ENCODE measurements around the gene EFNA2. TPM values are rescaled to one million over a fixed set of nuclear protein-coding genes. Genes with fewer than 3 reads are reported as not detected.

EFNA2 gene
- total and polyA plus RNA-seq, 5 donors from 2014 or later: not detected

DNA sequence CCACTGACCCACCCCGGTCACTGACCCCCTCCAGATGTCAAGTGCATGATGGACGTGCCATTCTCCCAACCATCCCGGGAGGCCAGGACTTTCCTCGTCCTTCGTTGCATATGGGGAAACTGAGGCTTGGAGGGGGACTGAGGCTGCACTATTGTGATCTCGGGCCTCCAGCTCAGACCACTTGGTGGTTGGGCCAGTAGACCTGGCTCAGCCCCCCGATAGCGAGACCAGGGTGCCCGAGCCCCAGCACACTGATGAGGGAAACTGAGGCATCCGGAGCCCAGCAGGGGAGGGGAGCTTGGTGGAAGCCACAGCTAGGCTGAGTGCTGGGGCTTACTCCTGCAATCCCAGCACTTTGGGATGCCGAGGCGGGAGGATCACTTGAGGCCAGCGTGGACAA is 10.4 kb downstream of the EFNA2 start:
- Mint-ChIP-seq H3K27me3 (peaks cover 10% of the 10 kb centered on the region), H3K4me1 (peaks cover 0 to 6% (median 0%) of the 10 kb centered on the region in 4 donors), H3K4me3 (no peak overlapping the region), H3K27ac (no peak overlapping the region), H3K9me3 (peaks cover 0 to 2% (median 0%) of the 10 kb centered on the region in 7 donors), H3K36me3 (no peaks in the 10 kb centered on the region)
- H3K27ac ChIP-seq (ENCODE audit: insufficient read depth, low read length, poor library complexity, severe bottlenecking): no peak overlapping the region
- no peaks in the 10 kb centered on the region for H3K9me3 ChIP-seq (ENCODE audit: control insufficient read depth in 2 of 2, low read length in 2 of 2)
- DNase-seq (no peak), ATAC-seq (ENCODE audit: low read depth in 2 of 2) (no peak)
- peaks cover 11% of the 10 kb centered on the region for H3K4me1 ChIP-seq (ENCODE audit: control insufficient read depth, insufficient read depth, low read length, poor library complexity, severe bottlenecking)
- H3K27me3 ChIP-seq (ENCODE audit: control insufficient read depth, insufficient read depth, low read length): no peaks in the 10 kb centered on the region
- H3K4me3 ChIP-seq (ENCODE audit: low read depth, low read length): no peak overlapping the region
- H3K36me3 ChIP-seq (ENCODE audit: control insufficient read depth, insufficient read depth, low read length): no peaks in the 10 kb centered on the region

DNA sequence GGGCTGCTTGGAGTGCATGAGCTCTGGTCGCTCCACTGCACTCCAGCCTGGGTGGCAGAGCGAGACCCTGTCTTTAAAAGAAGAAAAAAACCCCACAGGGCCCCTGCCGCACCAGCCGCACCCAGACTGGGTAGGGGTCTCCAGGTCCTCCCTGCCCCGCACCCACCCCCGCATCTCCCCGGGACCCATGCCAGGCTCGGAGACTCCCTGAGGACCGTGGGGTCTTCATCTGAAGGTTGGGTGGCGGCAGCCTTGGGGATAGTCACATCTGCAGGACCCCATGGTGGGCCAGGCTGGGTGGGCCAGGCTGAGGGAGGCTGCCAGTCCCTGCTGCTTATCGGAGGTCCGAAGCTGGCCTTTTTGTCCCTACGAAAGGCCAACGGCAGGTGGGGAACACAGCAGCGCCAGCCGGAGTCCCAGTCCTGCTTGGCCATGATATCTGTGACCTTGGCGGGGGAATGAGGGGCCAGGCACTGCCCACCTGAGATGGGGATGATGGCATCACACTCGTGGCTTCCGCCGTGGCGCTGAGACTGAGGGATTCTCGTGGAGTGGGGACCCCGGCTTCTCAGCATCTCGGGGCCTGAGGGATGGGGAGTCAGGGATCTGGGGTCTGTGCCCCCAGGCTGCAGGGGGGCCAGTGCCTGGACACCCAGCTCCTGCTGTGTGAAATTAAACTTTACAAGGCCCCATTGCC is 11.1 kb downstream of the EFNA2 start:
- H3K36me3 ChIP-seq (ENCODE audit: control insufficient read depth, insufficient read depth, low read length): no peaks in the 10 kb centered on the region
- Mint-ChIP-seq H3K4me3 (no peak overlapping the region), H3K27ac (peak overlapping the region in 1 of 3 donors; percentile 63), H3K4me1 (peaks cover 0 to 6% (median 0%) of the 10 kb centered on the region in 4 donors), H3K9me3 (peaks cover 0 to 2% (median 0%) of the 10 kb centered on the region in 7 donors), H3K27me3 (peaks cover 10% of the 10 kb centered on the region), H3K36me3 (no peaks in the 10 kb centered on the region)
- no peak overlapping the region for H3K27ac ChIP-seq (ENCODE audit: insufficient read depth, low read length, poor library complexity, severe bottlenecking)
- H3K4me3 ChIP-seq (ENCODE audit: low read depth, low read length): no peak overlapping the region
- peaks cover 11% of the 10 kb centered on the region for H3K4me1 ChIP-seq (ENCODE audit: control insufficient read depth, insufficient read depth, low read length, poor library complexity, severe bottlenecking)
- ATAC-seq (ENCODE audit: low read depth in 2 of 2) (no peak), DNase-seq (no peak)
- H3K27me3 ChIP-seq (ENCODE audit: control insufficient read depth, insufficient read depth, low read length): no peaks in the 10 kb centered on the region
- no peaks in the 10 kb centered on the region for H3K9me3 ChIP-seq (ENCODE audit: control insufficient read depth in 2 of 2, low read length in 2 of 2)

DNA sequence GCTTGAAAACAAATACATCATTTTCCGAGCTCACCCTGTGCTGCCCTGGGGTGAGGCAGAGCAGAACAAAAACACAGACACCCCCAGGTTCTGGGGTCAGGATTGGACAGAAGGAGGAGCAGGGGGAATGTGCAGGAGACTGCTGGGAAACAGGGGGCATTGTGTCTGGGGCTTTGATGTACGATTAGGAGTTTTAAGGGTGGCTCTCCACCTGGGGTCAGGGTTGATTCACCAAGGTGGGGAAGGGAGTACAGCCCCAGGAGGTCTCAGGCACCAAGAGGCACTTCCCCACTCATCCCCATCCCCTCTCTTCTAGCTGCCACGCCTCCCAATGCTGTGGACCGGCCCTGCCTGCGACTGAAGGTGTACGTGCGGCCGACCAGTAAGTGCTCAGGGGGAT is 12.6 kb downstream of the EFNA2 start:
- DNase-seq (no peak), ATAC-seq (ENCODE audit: low read depth in 2 of 2) (no peak)
- no peak overlapping the region for H3K4me3 ChIP-seq (ENCODE audit: low read depth, low read length)
- H3K27me3 ChIP-seq (ENCODE audit: control insufficient read depth, insufficient read depth, low read length): no peaks in the 10 kb centered on the region
- no peak overlapping the region for H3K27ac Mint-ChIP-seq
- no peak overlapping the region for H3K27ac ChIP-seq (ENCODE audit: insufficient read depth, low read length, poor library complexity, severe bottlenecking)
- H3K27me3 Mint-ChIP-seq: no peaks in the 10 kb centered on the region
- H3K4me1 ChIP-seq (ENCODE audit: control insufficient read depth, insufficient read depth, low read length, poor library complexity, severe bottlenecking): peaks cover 11% of the 10 kb centered on the region
- H3K9me3 Mint-ChIP-seq: peaks cover 0 to 2% (median 0%) of the 10 kb centered on the region in 7 donors
- no peak overlapping the region for H3K4me3 Mint-ChIP-seq
- no peaks in the 10 kb centered on the region for H3K9me3 ChIP-seq (ENCODE audit: control insufficient read depth in 2 of 2, low read length in 2 of 2)
- no peaks in the 10 kb centered on the region for H3K36me3 Mint-ChIP-seq
- H3K4me1 Mint-ChIP-seq: peaks cover 0 to 6% (median 0%) of the 10 kb centered on the region in 4 donors
- no peaks in the 10 kb centered on the region for H3K36me3 ChIP-seq (ENCODE audit: control insufficient read depth, insufficient read depth, low read length)

DNA sequence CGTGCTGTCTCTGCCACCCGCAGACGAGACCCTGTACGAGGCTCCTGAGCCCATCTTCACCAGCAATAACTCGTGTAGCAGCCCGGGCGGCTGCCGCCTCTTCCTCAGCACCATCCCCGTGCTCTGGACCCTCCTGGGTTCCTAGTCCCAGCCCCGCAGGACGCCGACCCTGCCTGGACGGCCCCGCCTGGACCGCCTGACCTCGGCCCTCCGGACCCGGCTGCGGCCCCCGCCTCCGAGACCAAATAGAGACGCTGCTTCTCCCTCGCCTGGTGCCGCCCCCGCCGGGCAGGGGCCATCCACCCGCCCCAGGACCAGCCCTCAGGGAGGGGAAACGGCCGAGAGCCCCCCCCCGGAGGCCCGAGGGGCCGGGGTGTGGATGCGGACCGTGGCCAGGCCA is 14.1 kb downstream of the EFNA2 start:
- Mint-ChIP-seq H3K9me3 (peaks cover 0 to 2% (median 0%) of the 10 kb centered on the region in 7 donors), H3K4me3 (no peak overlapping the region), H3K27me3 (no peaks in the 10 kb centered on the region), H3K27ac (no peak overlapping the region), H3K36me3 (no peaks in the 10 kb centered on the region), H3K4me1 (peaks cover 0 to 3% (median 0%) of the 10 kb centered on the region in 4 donors)
- no peak for ATAC-seq (ENCODE audit: low read depth in 2 of 2)
- H3K27ac ChIP-seq (ENCODE audit: insufficient read depth, low read length, poor library complexity, severe bottlenecking): no peak overlapping the region
- peaks cover 10% of the 10 kb centered on the region for H3K4me1 ChIP-seq (ENCODE audit: control insufficient read depth, insufficient read depth, low read length, poor library complexity, severe bottlenecking)
- no peak for DNase-seq
- H3K27me3 ChIP-seq (ENCODE audit: control insufficient read depth, insufficient read depth, low read length): no peaks in the 10 kb centered on the region
- no peak overlapping the region for H3K4me3 ChIP-seq (ENCODE audit: low read depth, low read length)
- no peaks in the 10 kb centered on the region for H3K9me3 ChIP-seq (ENCODE audit: control insufficient read depth in 2 of 2, low read length in 2 of 2)
- no peaks in the 10 kb centered on the region for H3K36me3 ChIP-seq (ENCODE audit: control insufficient read depth, insufficient read depth, low read length)

DNA sequence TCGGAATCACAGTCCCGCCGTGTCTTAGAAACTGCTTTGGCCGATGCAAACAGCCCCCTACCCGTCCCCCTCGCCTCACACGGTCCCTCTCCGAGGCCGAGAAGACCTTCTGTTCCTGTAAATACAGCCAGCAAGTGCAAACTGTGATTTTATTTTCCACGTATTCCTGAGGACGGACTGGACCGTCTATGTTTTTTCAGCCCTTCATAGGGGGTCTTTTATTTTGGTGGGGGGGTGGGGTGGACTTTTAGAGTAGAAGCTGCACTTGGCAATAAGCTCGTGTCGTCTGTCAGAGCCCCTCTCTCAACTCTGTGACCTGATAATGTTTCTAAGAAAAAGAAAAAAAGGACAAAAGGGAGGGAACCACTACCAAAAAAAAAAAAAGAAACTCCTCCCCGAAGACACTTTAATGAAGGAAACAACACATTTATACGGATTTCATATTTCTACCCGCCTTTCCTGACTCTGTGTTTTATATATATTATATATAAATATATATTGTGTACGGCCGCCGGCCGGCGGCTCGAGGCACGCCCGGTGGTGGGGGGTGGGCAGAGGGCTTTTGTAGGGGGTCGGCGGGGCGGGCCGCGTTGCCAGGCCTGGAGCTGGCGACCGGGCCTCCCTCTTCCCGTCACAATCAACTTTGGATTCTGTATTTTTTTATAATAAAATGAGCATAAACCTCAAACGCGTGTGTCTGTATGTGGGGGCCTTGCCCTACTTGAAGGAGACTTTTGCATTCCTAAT is 15.2 kb downstream of the EFNA2 start:
- no peak overlapping the region for H3K27ac Mint-ChIP-seq
- Histone ChIP-seq H3K9me3 (ENCODE audit: control insufficient read depth in 2 of 2, low read length in 2 of 2) (no peaks in the 10 kb centered on the region), H3K27ac (ENCODE audit: insufficient read depth, low read length, poor library complexity, severe bottlenecking) (no peak overlapping the region), H3K4me1 (ENCODE audit: control insufficient read depth, insufficient read depth, low read length, poor library complexity, severe bottlenecking) (no peaks in the 10 kb centered on the region), H3K27me3 (ENCODE audit: control insufficient read depth, insufficient read depth, low read length) (no peaks in the 10 kb centered on the region), H3K4me3 (ENCODE audit: low read depth, low read length) (no peak overlapping the region), H3K36me3 (ENCODE audit: control insufficient read depth, insufficient read depth, low read length) (no peaks in the 10 kb centered on the region)
- ATAC-seq (ENCODE audit: low read depth in 2 of 2) (no peak), DNase-seq (no peak)
- no peaks in the 10 kb centered on the region for H3K27me3 Mint-ChIP-seq
- no peak overlapping the region for H3K4me3 Mint-ChIP-seq
- H3K9me3 Mint-ChIP-seq: peaks cover 0 to 2% (median 0%) of the 10 kb centered on the region in 7 donors
- H3K4me1 Mint-ChIP-seq: no peaks in the 10 kb centered on the region
- H3K36me3 Mint-ChIP-seq: no peaks in the 10 kb centered on the region

DNA sequence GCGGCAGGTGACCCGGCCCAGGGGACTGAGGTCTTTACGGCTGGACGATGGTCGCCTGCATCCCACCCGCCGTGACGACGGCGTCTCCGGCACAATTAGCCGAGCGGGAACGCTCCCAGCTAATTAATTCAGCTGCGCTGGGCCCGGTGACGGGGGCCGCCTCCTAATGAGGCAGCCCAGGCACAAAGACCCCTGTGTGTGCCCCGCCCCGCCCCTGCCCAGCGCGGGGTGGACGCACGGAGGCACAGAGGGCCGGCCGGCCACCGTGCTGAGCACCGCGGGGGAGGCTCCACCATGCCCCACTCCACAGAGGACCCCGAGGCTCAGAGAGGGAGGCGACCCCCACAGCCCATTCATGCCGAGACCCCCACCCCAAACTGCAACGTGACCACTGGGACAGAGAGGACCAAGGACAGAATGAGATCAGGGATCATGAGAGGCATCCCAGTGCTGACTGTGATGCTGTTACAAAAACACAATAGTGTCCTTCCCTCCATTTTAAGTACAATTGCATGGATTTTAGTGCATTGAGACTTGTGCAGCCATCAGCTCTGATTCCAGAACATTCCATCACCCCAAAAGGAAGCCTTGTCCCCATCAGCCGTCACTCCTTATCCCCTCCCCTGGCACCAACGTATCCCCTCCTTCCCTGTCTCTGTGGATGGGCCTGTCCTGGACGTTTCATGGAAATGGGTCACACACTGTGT is 17.0 kb downstream of the EFNA2 start:
- Mint-ChIP-seq H3K36me3 (no peaks in the 10 kb centered on the region), H3K4me3 (no peak overlapping the region), H3K4me1 (no peaks in the 10 kb centered on the region), H3K27me3 (no peaks in the 10 kb centered on the region), H3K9me3 (no peaks in the 10 kb centered on the region), H3K27ac (no peak overlapping the region)
- Histone ChIP-seq H3K4me1 (ENCODE audit: control insufficient read depth, insufficient read depth, low read length, poor library complexity, severe bottlenecking) (no peaks in the 10 kb centered on the region), H3K9me3 (ENCODE audit: control insufficient read depth in 2 of 2, low read length in 2 of 2) (no peaks in the 10 kb centered on the region), H3K4me3 (ENCODE audit: low read depth, low read length) (no peak overlapping the region), H3K27me3 (ENCODE audit: control insufficient read depth, insufficient read depth, low read length) (no peaks in the 10 kb centered on the region), H3K36me3 (ENCODE audit: control insufficient read depth, insufficient read depth, low read length) (no peaks in the 10 kb centered on the region), H3K27ac (ENCODE audit: insufficient read depth, low read length, poor library complexity, severe bottlenecking) (no peak overlapping the region)
- ATAC-seq (ENCODE audit: low read depth in 2 of 2) (no peak), DNase-seq (no peak)

DNA sequence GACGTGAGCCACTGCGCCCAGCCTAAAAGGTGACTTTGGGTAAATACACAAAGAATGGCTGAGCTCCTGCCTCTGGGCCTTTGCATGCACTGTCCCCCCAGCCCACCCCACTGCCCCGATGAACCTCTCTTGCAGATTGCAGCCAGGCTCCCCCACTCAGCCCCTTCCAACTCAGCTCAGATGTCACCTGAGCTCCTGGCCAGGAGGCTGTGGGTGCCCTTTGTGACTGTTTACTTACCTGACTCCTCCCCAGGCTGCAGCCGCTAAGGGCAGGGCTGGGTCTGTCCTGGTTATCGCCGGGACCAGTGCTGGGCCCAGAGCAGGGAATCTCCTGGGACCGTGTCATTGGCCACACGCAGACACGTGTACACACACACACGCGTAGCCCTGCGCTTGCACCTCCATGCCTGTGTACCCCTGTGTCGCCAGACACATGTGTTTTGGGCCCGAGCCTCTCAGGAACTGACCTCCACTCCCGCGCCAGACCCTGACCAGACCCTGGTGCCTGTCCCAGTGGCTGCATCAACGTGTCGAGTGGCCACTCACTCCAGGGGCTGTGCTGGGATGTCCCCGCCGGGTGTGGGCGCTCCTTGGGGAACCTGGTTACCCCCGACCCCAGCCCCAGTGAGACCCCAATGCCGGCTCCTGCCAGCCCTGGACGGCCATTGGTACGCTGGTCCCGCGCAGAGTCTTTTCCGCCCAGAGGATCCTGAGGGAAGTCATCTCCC is 18.7 kb downstream of the EFNA2 start:
- Mint-ChIP-seq H3K27me3 (no peaks in the 10 kb centered on the region), H3K27ac (no peak overlapping the region), H3K36me3 (no peaks in the 10 kb centered on the region), H3K4me3 (no peak overlapping the region), H3K9me3 (no peaks in the 10 kb centered on the region), H3K4me1 (no peaks in the 10 kb centered on the region)
- no peak for ATAC-seq (ENCODE audit: low read depth in 2 of 2)
- H3K4me3 ChIP-seq (ENCODE audit: low read depth, low read length): no peak overlapping the region
- H3K27me3 ChIP-seq (ENCODE audit: control insufficient read depth, insufficient read depth, low read length): no peaks in the 10 kb centered on the region
- no peaks in the 10 kb centered on the region for H3K9me3 ChIP-seq (ENCODE audit: control insufficient read depth in 2 of 2, low read length in 2 of 2)
- no peaks in the 10 kb centered on the region for H3K4me1 ChIP-seq (ENCODE audit: control insufficient read depth, insufficient read depth, low read length, poor library complexity, severe bottlenecking)
- no peaks in the 10 kb centered on the region for H3K36me3 ChIP-seq (ENCODE audit: control insufficient read depth, insufficient read depth, low read length)
- no peak overlapping the region for H3K27ac ChIP-seq (ENCODE audit: insufficient read depth, low read length, poor library complexity, severe bottlenecking)
- no peak for DNase-seq
